Measurements from ENCODE around the gene TRNT1.

TRNT1 gene

DNA sequence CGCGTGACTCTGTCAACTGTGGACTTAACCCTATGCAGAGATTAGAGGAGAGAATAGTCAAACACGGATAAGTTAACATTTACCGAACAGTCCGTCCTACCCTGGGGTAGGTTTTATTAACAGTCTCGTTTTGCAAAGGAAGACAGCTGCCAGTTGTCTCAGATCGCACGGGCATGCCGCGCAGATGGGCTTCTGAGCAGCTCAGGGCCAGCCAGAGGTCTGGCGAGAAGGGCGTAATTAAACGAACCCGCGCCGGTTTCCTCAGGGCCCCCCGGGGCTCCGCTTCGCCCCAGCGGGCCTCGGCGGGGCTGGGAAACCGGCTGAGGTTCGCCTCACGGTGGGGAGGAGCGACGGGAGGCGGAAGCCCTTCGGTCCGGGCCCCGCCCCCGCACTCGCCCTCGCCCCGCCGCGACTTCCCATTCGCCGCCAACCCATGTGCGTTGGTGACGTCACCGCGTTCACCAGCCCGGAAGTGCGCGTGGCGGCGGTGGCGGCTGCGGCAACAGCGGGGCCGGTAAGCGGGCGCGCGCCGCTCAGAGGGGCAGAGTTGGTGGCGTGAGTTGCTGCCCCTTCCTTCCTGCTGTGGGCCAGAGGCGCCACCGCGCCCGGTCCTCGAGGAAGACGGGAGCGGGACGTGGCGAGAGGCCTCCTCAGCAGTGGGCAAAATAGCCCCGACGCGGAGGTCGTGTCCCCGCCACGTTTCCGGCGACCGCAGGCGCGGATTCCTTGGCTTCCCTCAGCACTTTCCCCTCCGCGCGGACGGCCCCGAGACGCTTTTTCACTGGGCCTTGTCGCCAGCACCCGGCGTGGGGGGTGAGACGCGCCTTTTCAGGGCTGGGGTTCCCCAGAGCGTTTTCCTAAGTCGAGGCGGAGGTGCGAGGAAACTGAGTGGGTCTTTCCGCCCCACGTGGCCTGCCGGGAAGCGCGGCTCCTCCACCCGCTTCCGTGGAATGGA, at the start of gene TRNT1:
TSS of gene TRNT1 (plus strand) at position 464 of the 955 bp plus-strand sequence. CDS start 2,101 bp downstream, outside the sequence.
- peak; percentile 96 for DNase-seq (ENCODE audit: low spot score)

DNA sequence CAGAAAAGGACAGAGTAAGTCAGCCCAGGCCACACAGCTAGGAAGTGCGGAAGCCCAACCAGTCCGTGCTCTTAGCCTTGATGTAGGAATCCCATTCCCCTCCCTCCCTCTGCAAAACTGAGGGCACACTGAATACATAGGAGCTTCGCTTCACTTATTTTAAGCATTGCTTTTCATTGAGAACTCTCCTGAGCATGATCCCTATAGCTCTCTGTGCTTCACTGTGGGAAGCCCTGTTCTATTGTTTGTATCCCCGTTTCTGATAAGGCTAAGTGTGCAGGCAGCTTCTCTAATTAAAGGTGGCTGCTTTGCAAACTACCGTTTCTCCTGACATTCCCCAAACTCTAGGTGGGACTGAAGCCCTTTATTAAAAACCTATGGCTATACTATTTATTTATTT, 46.4 kb upstream of the TRNT1 start:
- no peak for DNase-seq (ENCODE audit: low spot score)

DNA sequence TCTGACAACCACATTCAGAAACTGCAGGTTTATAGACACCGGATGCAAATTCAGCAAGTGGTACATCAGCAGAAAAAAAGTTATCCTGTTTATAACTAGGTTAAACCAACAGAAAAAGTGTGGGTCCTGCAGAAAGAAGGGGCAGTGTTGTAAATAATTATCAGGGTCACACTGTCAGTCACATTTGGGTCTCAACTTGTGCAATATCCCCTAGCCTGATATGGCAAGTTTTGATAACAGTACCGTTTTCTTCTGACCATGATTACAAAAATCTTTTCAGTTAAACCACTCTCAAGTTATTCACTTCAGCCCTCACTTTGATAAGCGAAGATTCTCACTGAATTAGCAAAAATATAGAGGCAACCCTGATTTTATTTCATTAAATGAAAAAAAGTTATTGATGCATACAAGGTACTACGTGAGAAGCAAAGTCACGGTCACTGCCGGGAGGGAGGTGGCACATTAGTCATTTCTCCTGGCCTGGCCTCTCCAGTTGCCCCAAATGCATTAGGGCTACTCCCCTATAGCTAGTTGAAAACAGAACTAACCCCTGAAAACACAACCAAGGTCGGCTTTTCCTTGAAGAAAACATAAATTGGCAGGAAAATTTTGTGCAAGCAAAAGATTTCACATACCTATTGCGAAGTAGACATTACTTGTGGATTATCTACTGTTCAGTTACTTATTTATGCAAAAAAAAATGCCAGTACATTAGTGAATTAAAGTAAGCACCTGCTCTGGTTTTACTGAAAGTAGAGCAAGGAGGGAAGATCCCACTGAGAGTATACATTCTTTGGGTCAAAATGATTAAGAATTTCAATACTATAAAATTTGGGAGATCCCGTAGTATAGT, 45.1 kb upstream of the TRNT1 start:
- DNase-seq (ENCODE audit: low spot score), result no peak

- DNase-seq (ENCODE audit: low spot score), result no peak
Measured at GRCh38 chr3:3082234-3082924, 44.4 kb upstream of the TRNT1 start.

- DNase-seq (ENCODE audit: low spot score), result no peak
Measured at GRCh38 chr3:3084890-3085289, 41.9 kb upstream of the TRNT1 start.

DNA sequence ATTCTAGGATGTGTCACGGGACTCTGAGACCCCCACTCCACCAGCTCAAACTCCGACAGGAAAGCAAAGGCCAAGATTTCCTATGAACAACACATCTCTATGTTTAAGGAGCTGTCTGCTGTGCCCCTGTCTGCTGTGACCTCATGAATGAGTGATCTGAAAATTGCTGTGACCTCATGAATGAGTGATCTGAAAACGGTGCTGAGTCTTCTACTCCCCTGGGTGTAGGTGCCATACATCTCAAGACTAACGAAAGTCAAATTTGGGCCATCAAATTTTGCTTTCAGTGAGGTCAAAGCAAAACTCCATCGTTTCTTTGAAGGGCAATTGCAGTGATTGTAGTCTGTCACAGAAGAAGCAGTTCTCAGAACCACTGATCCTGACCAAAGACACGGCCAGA, 41.0 kb upstream of the TRNT1 start:
- DNase-seq (ENCODE audit: low spot score), result no peak

DNA sequence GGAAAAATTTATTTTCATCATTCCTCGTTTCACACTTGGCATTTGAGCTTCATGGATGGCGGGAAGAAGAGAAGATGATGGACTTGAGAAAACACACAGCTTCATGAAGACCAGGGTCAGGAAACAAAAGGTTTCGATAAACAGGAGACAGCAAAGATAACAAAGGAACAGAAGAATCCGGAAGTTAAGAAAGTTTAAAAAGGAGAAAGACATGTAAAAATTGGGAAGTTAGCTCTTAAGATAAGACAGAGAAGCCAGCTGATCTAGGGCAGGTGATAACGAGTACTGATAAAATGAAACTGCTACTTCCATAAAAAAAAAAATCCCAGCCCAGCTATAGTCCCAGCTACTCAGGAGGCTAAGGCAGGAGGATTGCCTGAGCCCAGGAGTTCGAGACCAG, 40.5 kb upstream of the TRNT1 start:
- no peak for DNase-seq (ENCODE audit: low spot score)

DNA sequence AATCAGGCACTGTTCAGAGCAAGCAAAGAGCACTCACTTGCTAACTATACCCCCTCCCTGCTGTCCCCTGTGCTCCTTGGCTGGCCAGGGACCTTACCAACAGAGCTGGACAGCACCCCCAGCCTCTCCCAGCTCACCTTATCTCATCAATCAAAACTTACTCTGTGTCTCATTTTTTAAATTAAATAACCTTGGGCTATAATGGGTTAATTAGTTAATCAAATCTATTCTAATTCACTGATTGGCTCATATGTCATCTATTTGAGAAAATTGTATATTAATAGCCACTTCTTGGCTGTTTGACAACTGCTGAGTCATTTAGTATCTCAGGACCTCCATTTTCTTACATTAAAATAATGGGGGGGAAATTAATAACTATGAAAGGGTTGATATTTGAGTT, 39.5 kb upstream of the TRNT1 start:
- no peak for DNase-seq (ENCODE audit: low spot score)

DNA sequence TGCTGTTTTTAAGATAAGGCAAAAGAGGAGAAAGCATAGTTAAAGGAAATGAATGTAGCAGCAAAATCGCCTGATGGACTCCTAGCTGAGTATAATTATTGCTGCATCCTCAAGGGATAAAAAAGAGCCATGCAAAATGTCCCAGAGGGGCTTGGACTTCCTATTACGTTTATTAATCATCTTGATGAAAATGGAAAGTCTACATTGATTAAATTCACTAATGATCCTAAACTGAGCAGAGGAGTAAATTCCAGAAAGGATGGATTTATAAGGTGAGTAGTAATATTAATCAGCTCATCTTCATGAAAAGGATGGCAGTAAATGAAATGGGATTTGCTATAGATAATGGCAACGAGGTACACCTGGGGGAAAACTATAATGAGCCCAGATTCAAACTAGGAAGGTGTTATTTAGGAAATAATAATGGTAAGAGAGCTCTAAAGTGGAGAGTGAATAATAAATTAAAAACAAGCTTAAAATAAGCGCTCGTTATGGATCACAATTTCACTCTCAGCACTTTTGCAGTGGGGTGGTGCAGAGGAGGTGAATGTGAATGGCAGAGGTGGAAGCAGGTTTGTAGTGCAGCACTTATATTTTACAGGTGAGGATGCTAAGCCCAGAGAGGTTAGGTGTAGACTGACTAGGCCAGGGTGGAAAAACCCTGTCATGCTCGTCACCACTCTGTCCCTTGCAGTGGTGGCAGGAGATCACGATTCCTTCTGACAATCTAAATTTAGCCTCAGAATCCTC, 38.8 kb upstream of the TRNT1 start:
- no peak for DNase-seq (ENCODE audit: low spot score)

DNA sequence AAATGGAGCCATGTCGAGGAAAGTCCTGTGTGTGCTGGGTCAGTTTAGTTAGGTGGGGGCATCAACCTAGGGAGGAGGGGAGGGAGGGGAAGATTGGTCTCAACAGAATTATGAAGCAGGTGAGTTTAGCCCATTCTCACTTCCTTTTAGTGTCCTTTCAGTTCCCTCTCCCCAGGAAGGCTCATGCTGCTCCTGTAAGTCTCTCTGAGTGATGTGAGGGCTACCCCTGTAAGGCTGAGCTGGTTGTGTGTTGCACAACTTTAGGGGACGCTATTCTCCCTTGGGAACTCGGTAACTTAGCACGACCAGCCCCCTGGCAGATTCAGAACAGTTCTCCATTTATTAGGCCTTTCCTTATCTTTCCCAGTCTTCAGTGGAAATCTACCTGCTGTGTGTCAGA, 37.7 kb upstream of the TRNT1 start:
- DNase-seq (ENCODE audit: low spot score), result no peak

DNA sequence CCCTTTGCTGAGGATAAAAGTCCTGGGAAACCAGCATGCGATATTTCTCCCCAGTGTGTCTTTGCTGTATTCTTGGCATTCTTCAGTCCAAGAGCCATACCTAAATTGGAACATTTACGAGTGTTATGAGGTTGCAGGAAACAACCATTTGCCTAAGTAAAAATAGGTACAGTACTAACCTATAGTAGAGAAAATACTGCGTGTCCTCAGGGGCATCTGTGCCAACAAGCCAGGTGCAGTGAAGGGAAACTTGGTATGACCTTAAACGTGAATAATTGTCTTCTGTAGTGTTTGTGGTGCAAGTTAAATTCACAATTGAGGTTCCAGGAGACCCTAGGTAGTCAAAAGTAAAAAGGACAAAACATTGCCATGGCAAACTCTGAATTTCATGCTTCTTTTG, 28.8 kb upstream of the TRNT1 start:
- DNase-seq (ENCODE audit: low spot score), result no peak

DNA sequence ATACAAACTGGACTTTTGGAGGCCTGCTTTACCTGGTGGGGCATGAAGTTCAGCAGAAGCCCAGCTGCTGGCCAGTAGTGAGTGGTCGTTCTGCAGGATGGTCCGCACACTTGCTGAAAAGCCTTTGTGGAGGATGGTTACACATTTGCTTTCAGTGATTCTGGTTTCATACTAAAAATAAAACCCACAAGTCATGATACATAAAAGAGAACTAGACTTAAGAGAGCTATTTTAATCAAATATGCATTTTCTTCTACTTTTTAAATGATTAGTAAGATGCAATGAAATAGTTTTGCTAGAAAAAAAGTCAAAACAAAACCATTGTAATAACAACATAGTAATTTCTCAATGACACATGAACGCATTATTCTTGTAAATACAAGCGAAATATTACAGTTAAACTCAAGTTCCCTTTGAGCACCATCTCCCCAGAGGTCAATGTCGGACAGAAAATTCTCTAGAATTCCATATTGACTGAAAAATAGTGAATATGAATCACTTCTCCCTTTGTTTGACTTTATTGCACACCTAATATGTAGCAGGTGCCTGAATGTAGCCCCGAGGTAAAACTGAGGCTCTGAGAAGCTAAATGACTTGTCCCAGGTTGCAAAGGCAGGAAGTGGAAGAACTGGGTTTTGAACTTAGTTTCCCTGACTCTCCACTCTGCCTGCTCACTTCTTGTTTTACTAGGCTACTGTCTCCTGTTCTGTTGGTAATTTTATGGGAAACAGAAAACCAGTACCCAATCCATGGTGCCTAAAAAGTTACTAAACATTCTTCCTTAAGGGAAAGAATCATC, 24.9 kb upstream of the TRNT1 start:
- no peak for DNase-seq (ENCODE audit: low spot score)

- no peak for DNase-seq (ENCODE audit: low spot score)
Measured at GRCh38 chr3:3102751-3103150, 24.0 kb upstream of the TRNT1 start.

DNA sequence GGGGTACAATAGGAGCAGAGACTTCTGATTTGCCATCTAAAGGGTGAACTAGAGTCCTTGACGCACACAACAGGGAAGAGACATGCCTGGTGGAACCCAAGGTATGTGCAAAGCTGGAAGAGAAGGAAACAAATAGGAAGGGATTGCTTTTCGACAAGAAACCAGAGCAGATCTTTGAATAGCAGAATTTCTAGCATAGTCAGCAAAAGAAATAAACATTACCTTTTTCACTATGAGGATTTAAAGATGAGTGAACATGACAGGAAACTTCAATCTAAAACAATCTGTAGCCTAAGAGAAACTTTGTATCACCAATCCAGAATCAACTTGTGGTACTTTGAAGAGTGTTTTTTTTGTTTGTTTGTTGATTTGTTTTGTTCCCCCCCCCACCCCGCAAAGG, 21.5 kb upstream of the TRNT1 start:
- no peak for DNase-seq (ENCODE audit: low spot score)

GRCh38 chr3:3105815-3106214, 20.9 kb upstream of the TRNT1 start:
- DNase-seq (ENCODE audit: low spot score), result no peak

DNA sequence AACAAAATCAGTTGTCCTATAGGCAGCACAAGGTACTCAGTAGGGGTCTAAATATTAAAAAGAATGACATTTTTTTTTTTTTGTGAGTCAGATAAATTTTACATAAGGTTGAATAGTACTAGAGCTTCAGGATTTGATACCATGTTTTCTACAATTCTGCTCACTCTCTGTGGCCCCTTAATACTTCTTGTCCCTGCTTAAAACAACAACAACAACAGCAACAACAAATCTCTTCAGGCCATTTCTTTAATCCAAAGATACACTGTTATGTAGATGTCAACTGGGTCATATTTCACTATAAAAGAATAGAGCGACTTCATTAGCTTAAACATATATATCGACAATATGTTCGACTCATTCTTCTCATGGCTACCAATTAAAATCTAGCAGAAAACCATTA, 19.6 kb upstream of the TRNT1 start:
- no peak for DNase-seq (ENCODE audit: low spot score)

DNA sequence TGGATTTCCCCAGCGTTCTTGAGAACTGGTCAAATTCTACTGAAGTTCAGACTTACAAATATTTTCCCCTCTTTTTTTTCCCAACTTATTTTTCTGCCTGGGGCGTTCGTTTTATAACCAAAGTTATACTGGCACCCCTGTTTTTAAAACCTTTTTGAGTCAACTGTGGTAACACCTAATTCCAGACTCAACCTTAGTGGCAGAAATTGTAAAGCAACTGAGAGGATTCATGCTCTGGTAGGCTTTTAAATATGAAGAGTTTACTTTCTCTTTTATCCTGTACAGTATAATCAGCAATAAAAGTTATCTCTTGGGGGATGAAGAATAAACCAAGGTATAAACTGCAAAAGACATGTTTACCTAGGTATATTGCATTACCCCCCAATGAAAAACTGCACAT, 18.9 kb upstream of the TRNT1 start:
- DNase-seq (ENCODE audit: low spot score), result no peak

GRCh38 chr3:3109407-3110298, 17.1 kb upstream of the TRNT1 start:
- DNase-seq (ENCODE audit: low spot score), result no peak

GRCh38 chr3:3110299-3110630, 16.5 kb upstream of the TRNT1 start, which contains the start of gene IL5RA:
Gene IL5RA, minus strand, starts transcription at chr3:3110374. Its CDS starts 5,390 bp downstream, at chr3:3104984.
- no peak for DNase-seq (ENCODE audit: low spot score)
